HepG2 (cell line): ENCODE results near the gene ANKRD40. TPM values are rescaled to one million over a fixed set of nuclear protein-coding genes. Genes with fewer than 3 reads are reported as not detected.
A peak's percentile ranks its signal among the peaks of the same experiment; 100 is the strongest.

Source experiments
- DMAP1 ChIP-seq: IDR thresholded peaks from 2 replicates; pipeline ENCODE4 v1.6.1; 2016
- DR1 ChIP-seq: sonication (generic); formaldehyde crosslinking; IDR thresholded peaks from 2 replicates; pipeline ENCODE4 v1.8.0; 2021; ENCODE audit warnings: mild to moderate bottlenecking, missing genetic modification reagents, inconsistent platforms
- FOXK2 ChIP-seq: fragments of 450-650 bp; IDR thresholded peaks from 2 replicates; pipeline ENCODE4 v1.6.1; 2016
- FOXO1 ChIP-seq: sonication (generic); formaldehyde crosslinking; IDR thresholded peaks from 2 replicates; pipeline ENCODE4 v1.4.0; 2020; ENCODE audit warnings: missing genetic modification reagents
- PRDM10 ChIP-seq: sonication (generic); formaldehyde crosslinking; IDR thresholded peaks from 2 replicates; pipeline ENCODE4 v1.4.0; 2020; ENCODE audit warnings: low read depth, missing genetic modification reagents
- RXRB ChIP-seq: IDR thresholded peaks from 2 replicates; pipeline ENCODE4 v1.6.1; 2016; ENCODE audit warnings: borderline replicate concordance, missing genetic modification reagents, missing compliant biosample characterization
- SOX6 ChIP-seq, 2 experiments: fragments of 450-650 bp in 1 of 2; sonication (generic) in 1 of 2; formaldehyde crosslinking in 1 of 2; IDR thresholded peaks; 2 replicates each; pipeline versions ENCODE4 v1.4.0 to v1.6.1; 2017 to 2020; ENCODE audit warnings: antibody characterized with exemption in 1 of 2, mild to moderate bottlenecking in 1 of 2, missing genetic modification reagents in 1 of 2
- SP4 ChIP-seq: sonication (generic); formaldehyde crosslinking; IDR thresholded peaks from 2 replicates; pipeline ENCODE4 v1.8.1; 2023; ENCODE audit warnings: mild to moderate bottlenecking, missing genetic modification reagents
- ZBTB25 ChIP-seq: IDR thresholded peaks from 2 replicates; pipeline ENCODE4 v1.6.1; 2018; ENCODE audit warnings: missing genetic modification reagents
- ZKSCAN8 ChIP-seq: IDR thresholded peaks from 2 replicates; pipeline ENCODE4 v1.6.1; 2016; ENCODE audit warnings: borderline replicate concordance, missing genetic modification reagents, missing compliant biosample characterization
- ZNF207 ChIP-seq: fragments of 450-650 bp; IDR thresholded peaks from 2 replicates; pipeline ENCODE4 v1.6.1; 2016; ENCODE audit warnings: antibody characterized with exemption, borderline replicate concordance
- ZNF331 ChIP-seq: sonication (generic); formaldehyde crosslinking; IDR thresholded peaks from 2 replicates; pipeline ENCODE4 v1.4.0; 2020; ENCODE audit warnings: missing genetic modification reagents
- ZNF543 ChIP-seq: sonication (generic); formaldehyde crosslinking; IDR thresholded peaks from 2 replicates; pipeline ENCODE4 v1.4.0; 2020; ENCODE audit warnings: mild to moderate bottlenecking, missing genetic modification reagents
- polyA plus RNA-seq, 8 experiments: library from polyadenylated mRNA; depleted of rRNA in 3 of 8; stranded (reverse) in 7 of 8; unstranded in 1 of 8; fragments of >200 nt; fragmentation: Illumina TruSeq in 4 of 8; extraction: Trizol in 4 of 8; gene quantifications; 2 replicates each; pipeline versions ENCODE4 v1.2.1 to v1.2.3, GENCODE V29; 2011 to 2016; ENCODE audit warnings: low read depth in 4 of 8, missing spikeins in 1 of 8, mixed read lengths in 1 of 8; ENCODE audit not compliant: insufficient read depth in 1 of 8
- total RNA-seq, 5 experiments: library from RNA; depleted of rRNA; stranded (reverse); fragments of >200 nt; fragmentation: Illumina TruSeq; extraction: Trizol; gene quantifications; 2 replicates each; pipeline ENCODE4 v1.2.3, GENCODE V29; 2016; ENCODE audit warnings: low read depth in 1 of 5
- TF ChIP-seq, protein P1 (sequence below): sonication (generic); IDR thresholded peaks from 2 replicates; pipeline ENCODE4 v1.6.1; 2016; ENCODE audit warnings: low read depth, borderline replicate concordance
- TF ChIP-seq, protein P2 (sequence below): sonication (generic); formaldehyde crosslinking; IDR thresholded peaks from 2 replicates; pipeline ENCODE4 v1.4.0; 2020; ENCODE audit warnings: missing genetic modification reagents
- TF ChIP-seq, protein P3 (sequence below): sonication (generic); formaldehyde crosslinking; IDR thresholded peaks from 2 replicates; pipeline ENCODE4 v1.4.0; 2020; ENCODE audit warnings: mild to moderate bottlenecking, missing genetic modification reagents
- TF ChIP-seq, protein P4 (sequence below): IDR thresholded peaks from 2 replicates; pipeline ENCODE4 v1.6.1; 2016; ENCODE audit warnings: low read depth, missing genetic modification reagents, missing compliant biosample characterization

ANKRD40 gene
- total and polyA plus RNA-seq, 2 of the 13 experiments (the other 11 are each of a cell fraction or from before 2014, with no cell fraction given), result 35.0 to 46.4 TPM

DNA sequence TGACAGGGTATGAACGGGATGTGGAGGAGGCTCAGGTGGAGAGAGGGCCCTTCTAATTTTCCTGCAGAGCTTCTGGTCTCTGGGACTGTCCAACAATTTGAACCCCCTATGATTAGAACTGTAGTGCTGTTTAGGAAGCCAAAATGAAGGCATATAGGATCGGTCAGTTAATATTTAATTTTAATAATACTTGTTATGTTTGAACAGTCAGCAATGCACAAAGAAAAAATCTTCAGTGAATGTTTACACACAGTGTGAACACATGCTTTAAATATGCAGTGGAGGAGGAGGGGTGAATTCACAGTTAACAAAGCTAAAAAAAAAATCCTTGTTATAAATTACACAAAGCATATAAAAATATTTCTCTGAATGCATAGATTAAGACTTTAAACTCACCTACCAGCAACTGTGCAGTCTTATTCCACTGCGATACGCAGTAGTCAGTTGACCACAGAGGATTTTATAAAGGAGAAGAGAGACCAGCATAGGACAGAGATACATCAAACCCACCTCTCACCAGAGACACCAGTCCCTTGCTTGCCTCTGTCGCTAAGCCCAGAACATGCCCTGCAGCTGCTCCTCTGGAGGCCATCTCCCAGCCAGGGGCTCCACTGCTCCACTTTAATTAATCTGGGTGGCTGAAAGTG, 14.6 kb downstream of the ANKRD40 start (continued):
- TF ChIP-seq PRDM10 (0 out of 2 replicates have a peak, but pooled peaks have one; percentile 6), FOXK2 (no peak), RXRB (CRISPR knock-in tag) (peak; percentile 71), DMAP1 (CRISPR knock-in tag) (peak; percentile 51; the same call in 1 of the 2 replicates), ZNF207 (no peak), SOX6 (IDR thresholded peaks at IDR 0.05) (no peak), SOX6 (CRISPR knock-in tag; IDR thresholded peaks at IDR 0.05) (peak; percentile 89), ZKSCAN8 (0 out of 2 replicates have a peak, but pooled peaks have one; percentile 38), SP4 (CRISPR knock-in tag) (no peak), ZBTB25 (CRISPR knock-in tag) (0 out of 2 replicates have a peak, but pooled peaks have one; percentile 26), DR1 (CRISPR knock-in tag) (no peak), ZNF543 (CRISPR knock-in tag) (peak; percentile 36; the same call in 1 of the 2 replicates), FOXO1 (CRISPR knock-in tag) (peak; percentile 31; the same call in 1 of the 2 replicates), ZNF331 (CRISPR knock-in tag) (0 out of 2 replicates have a peak, but pooled peaks have one; percentile 15)
- TF ChIP-seq, protein P1, sequence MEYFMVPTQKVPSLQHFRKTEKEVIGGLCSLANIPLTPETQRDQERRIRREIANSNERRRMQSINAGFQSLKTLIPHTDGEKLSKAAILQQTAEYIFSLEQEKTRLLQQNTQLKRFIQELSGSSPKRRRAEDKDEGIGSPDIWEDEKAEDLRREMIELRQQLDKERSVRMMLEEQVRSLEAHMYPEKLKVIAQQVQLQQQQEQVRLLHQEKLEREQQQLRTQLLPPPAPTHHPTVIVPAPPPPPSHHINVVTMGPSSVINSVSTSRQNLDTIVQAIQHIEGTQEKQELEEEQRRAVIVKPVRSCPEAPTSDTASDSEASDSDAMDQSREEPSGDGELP, result peak; percentile 35; the same call in 1 of the 2 replicates
- TF ChIP-seq, protein P2, sequence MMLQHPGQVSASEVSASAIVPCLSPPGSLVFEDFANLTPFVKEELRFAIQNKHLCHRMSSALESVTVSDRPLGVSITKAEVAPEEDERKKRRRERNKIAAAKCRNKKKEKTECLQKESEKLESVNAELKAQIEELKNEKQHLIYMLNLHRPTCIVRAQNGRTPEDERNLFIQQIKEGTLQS (CRISPR knock-in tag), result peak; percentile 89
- TF ChIP-seq, protein P3, sequence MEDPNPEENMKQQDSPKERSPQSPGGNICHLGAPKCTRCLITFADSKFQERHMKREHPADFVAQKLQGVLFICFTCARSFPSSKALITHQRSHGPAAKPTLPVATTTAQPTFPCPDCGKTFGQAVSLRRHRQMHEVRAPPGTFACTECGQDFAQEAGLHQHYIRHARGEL (CRISPR knock-in tag), result no peak
- TF ChIP-seq, protein P4, sequence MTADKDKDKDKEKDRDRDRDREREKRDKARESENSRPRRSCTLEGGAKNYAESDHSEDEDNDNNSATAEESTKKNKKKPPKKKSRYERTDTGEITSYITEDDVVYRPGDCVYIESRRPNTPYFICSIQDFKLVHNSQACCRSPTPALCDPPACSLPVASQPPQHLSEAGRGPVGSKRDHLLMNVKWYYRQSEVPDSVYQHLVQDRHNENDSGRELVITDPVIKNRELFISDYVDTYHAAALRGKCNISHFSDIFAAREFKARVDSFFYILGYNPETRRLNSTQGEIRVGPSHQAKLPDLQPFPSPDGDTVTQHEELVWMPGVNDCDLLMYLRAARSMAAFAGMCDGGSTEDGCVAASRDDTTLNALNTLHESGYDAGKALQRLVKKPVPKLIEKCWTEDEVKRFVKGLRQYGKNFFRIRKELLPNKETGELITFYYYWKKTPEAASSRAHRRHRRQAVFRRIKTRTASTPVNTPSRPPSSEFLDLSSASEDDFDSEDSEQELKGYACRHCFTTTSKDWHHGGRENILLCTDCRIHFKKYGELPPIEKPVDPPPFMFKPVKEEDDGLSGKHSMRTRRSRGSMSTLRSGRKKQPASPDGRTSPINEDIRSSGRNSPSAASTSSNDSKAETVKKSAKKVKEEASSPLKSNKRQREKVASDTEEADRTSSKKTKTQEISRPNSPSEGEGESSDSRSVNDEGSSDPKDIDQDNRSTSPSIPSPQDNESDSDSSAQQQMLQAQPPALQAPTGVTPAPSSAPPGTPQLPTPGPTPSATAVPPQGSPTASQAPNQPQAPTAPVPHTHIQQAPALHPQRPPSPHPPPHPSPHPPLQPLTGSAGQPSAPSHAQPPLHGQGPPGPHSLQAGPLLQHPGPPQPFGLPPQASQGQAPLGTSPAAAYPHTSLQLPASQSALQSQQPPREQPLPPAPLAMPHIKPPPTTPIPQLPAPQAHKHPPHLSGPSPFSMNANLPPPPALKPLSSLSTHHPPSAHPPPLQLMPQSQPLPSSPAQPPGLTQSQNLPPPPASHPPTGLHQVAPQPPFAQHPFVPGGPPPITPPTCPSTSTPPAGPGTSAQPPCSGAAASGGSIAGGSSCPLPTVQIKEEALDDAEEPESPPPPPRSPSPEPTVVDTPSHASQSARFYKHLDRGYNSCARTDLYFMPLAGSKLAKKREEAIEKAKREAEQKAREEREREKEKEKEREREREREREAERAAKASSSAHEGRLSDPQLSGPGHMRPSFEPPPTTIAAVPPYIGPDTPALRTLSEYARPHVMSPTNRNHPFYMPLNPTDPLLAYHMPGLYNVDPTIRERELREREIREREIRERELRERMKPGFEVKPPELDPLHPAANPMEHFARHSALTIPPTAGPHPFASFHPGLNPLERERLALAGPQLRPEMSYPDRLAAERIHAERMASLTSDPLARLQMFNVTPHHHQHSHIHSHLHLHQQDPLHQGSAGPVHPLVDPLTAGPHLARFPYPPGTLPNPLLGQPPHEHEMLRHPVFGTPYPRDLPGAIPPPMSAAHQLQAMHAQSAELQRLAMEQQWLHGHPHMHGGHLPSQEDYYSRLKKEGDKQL (CRISPR knock-in tag), result peak; percentile 76; the same call in 1 of the 2 replicates
